ENCODE measurements around the gene GPR62.
A peak's percentile ranks its signal among the peaks of the same experiment; 100 is the strongest.

GRCh38 chr3:51957520-51958205 lies 2.5 kb downstream of the GPR62 start:
- TF ChIP-seq CTCF (conservative IDR thresholded peaks at IDR 0.05; ENCODE audit: low read depth in 2 of 2), result peak in 1 of 2 experiments; percentile 24; a peak in 1 of 4 replicates
- no peak for TF ChIP-seq ZNF462 (CRISPR knock-in tag; IDR thresholded peaks at IDR 0.05)
